GM18526 (cell line): Measurements from ENCODE around the gene ZNF556.

Source experiments
- POLR2A ChIP-seq: IDR thresholded peaks from 3 replicates; pipeline ENCODE4 v1.6.1; 2011; ENCODE audit not compliant: insufficient read length; ENCODE audit errors: extremely low read depth

Gene ZNF556

GRCh38 chr19:2867025-2867991, at the start of gene ZNF556:
ZNF556 (plus strand) TSS chr19:2867335; CDS start chr19:2867422, 87 bp downstream.
- TF ChIP-seq POLR2A, result no peak

GRCh38 chr19:2819540-2820111, 47.5 kb upstream of the ZNF556 start, which contains the start of gene ZNF554:
ZNF554 (plus strand) TSS chr19:2819868; CDS start chr19:2820072, 204 bp downstream.
- TF ChIP-seq POLR2A, result no peak

GRCh38 chr19:2820112-2820702, 46.9 kb upstream of the ZNF556 start:
- no peak for TF ChIP-seq POLR2A

- no peak for TF ChIP-seq POLR2A
Observed at GRCh38 chr19:2822846-2823245, 44.3 kb upstream of the ZNF556 start.

GRCh38 chr19:2823646-2824045, 43.5 kb upstream of the ZNF556 start:
- no peak for TF ChIP-seq POLR2A

- no peak for TF ChIP-seq POLR2A
Observed at GRCh38 chr19:2824129-2824528, 43.0 kb upstream of the ZNF556 start.

GRCh38 chr19:2827022-2827421, 40.1 kb upstream of the ZNF556 start:
- TF ChIP-seq POLR2A, result no peak

GRCh38 chr19:2827840-2828489, 39.2 kb upstream of the ZNF556 start:
- no peak for TF ChIP-seq POLR2A

- no peak for TF ChIP-seq POLR2A
Observed at GRCh38 chr19:2834294-2834871, 32.8 kb upstream of the ZNF556 start.

- no peak for TF ChIP-seq POLR2A
Observed at GRCh38 chr19:2837430-2837829, 29.7 kb upstream of the ZNF556 start.

- peak; percentile 45 for TF ChIP-seq POLR2A
Observed at GRCh38 chr19:2840794-2841791, 26.0 kb upstream of the ZNF556 start, which contains the start of gene ZNF555. ZNF555 (plus strand) TSS chr19:2841475; CDS start chr19:2841573, 98 bp downstream.

- TF ChIP-seq POLR2A, result no peak
Observed at GRCh38 chr19:2841855-2842574, 25.1 kb upstream of the ZNF556 start.

GRCh38 chr19:2845107-2845506, 22.0 kb upstream of the ZNF556 start:
- TF ChIP-seq POLR2A, result no peak
